MV-4-11 (cell line): Measurements from ENCODE around the gene NDUFV1.
"Not testable (repeated sequence)": the region's sequence is repeated elsewhere in the genome, so short reads cannot be mapped to it uniquely, and the experiment has no call there.

Experiments used
- DNase-seq: peaks from one replicate; lab custom pipeline; 2025; lab: John Stamatoyannopoulos, UW

Gene NDUFV1

DNA sequence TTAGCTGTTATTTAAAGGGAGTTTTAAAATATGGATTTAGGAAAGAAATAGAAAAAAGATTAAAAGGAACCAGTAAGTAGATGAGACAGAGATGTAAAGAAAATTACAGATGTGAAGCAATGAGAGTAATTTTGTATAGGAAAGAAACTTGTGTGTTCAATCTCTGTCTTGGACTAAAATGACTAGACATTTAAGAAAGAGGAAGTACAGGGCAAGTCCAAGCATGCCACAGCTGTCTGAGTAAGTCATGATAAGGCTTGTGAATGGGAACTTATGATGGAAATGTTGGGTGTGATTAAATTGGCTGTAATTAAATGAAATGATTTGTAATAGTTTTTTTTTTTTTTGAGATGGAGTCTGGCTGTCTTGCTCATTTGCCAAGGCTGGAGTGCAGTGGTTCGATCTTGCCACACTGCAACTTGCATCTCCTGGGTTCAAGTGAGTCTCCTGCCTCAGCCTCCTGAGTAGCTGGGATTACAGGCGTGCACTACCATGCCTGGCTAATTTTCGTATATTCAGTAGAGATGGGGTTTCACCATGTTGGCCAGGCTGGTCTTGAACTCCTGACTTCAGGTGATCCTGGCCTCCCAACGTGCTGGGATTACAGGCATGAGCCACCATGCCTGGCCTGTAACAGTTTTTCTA lies 49.7 kb downstream of the NDUFV1 start:
- DNase-seq, result peak; percentile 87

DNA sequence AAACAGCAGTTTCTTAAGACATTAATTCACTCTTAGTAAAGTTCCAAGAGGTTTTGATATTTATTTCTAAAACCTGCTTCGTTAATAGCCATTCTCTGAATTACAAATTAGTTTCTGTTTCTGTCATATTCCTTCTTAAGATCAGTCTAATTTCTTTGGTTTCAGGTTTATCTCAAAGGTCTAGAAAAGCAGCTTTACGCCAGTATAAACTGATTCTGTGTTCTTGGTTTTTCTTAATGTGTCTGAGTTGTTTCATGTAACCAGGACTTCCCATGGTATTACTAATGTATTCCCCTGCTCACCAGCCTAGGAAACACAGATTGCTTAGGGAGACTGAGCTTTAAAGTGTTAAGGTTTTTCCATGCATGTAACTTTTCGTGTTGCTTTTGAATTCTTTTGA lies 50.6 kb downstream of the NDUFV1 start:
- DNase-seq, result no peak

DNA sequence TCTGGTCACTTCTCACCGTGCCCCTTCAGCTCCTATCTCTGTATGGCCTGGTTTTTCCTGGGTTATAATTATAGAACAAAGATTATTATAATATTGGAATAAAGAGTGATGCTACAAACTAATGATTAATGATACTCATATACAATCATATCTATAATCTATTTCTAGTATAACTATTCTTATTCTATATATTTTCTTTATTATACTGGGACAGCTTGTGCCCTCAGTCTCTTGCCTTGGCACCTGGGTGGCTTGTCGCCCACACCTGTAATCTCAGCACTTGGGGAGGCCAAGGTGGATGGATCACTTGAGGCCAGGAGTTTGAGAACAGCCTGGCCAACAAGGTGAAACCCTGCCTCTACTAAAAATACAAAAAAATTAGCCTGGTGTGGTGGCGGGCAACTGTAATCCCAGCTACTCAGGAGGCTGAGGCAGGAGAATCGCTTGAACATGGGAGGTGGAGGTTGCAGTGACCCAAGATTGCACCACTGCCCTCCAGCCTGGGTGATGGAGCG lies 53.0 kb downstream of the NDUFV1 start:
- not testable (repeated sequence) for DNase-seq

DNA sequence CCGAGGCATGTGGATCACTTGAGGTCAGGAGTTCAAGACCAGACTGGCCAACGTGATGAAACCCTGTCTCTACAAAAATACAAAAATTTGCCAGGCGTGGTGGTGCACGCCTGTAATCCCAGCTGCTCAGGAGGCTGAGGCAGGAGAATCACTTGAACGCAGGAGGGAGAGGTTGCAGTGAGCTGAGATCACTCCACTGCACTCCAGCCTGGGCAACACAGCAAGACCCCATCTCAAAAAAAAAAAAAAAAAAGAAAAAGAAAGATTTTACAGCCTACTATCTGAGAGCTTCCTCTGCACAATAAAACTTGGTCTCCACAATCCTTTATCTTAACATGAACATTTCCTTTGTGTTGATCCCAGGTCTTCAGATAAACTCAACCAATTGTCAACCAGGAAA lies 54.0 kb downstream of the NDUFV1 start:
- DNase-seq, result not testable (repeated sequence)
